Psoas muscle (tissue), 8 donors: ENCODE data around the gene SLC7A8. TPM values are rescaled to one million over a fixed set of nuclear protein-coding genes. Genes with fewer than 3 reads are reported as not detected.

Experiments used
- ATAC-seq, 4 donors: fragments of 200-7000 bp; cut with Tn5 transposase; one replicate each; pipeline ENCODE4 v1.9.1; 2020; ENCODE audit warnings: moderate library complexity in 3 of 4, mild to moderate bottlenecking in 2 of 4
- DNase-seq, 2 donors: peaks; one replicate each; pipeline ENCODE4 v3.0.0-alpha.2; 2020
- H3K27ac ChIP-seq: fragments of 200-600 bp; one replicate; pipeline ENCODE4 v1.8.0; 2022
- H3K27me3 ChIP-seq, 3 donors: fragments of 200-600 bp in 1 of 3; one replicate each; pipeline versions ENCODE4 v1.6.1 to v1.8.0; 2013 to 2022; ENCODE audit warnings: low read length in 2 of 3, mild to moderate bottlenecking in 2 of 3, moderate library complexity in 1 of 3; ENCODE audit not compliant: insufficient read depth in 3 of 3
- H3K36me3 ChIP-seq, 2 donors: fragments of 200-600 bp in 1 of 2; one replicate each; pipeline versions ENCODE4 v1.6.1 to v1.8.0; 2013 to 2022; ENCODE audit warnings: low read depth in 1 of 2, mild to moderate bottlenecking in 1 of 2, moderate library complexity in 1 of 2; ENCODE audit not compliant: insufficient read depth in 1 of 2
- H3K4me1 ChIP-seq: fragments of 200-600 bp; one replicate; pipeline ENCODE4 v1.8.0; 2022
- H3K4me3 ChIP-seq: fragments of 200-600 bp; one replicate; pipeline ENCODE4 v1.8.0; 2022; ENCODE audit warnings: mild to moderate bottlenecking
- H3K9me3 ChIP-seq: fragments of 200-600 bp; one replicate; pipeline ENCODE4 v1.8.0; 2022
- WGBS, 3 donors: extraction: QIAGEN DNeasy Blood & Tissue Kit; methylation state at CpG; one replicate each; pipeline versions ENCODE4 v1.1.6 to v1.1.7; 2013; 5-methylcytosine and 5-hydroxymethylcytosine counted together
- intact Hi-C, 2 donors: fragments of 100-400 bp; cut with DNase I; formaldehyde crosslinking; loops; one replicate each; pipeline versions ENCODE4 v1.11.0 to v1.14.2; 2022
- polyA plus RNA-seq, 3 donors: library from polyadenylated mRNA; stranded (reverse); fragments of 200-250 nt; gene quantifications; one replicate each; pipeline ENCODE4 v1.2.3, GENCODE V29; 2013
- total RNA-seq, 4 donors: library from RNA; stranded (reverse); fragmentation: NEBNext Ultra II Directional in 2 of 4; extraction: Animal tissue kit (Norgen Biotek cat#: 25700) in 2 of 4; gene quantifications; one replicate each; pipeline versions ENCODE4 v1.2.1 to v1.2.4, GENCODE V29; 2021 to 2023
- TF ChIP-seq, protein P1 (sequence below): fragments of 200-600 bp; IDR thresholded peaks from one replicate; pipeline ENCODE4 v1.8.0; 2022; ENCODE audit warnings: antibody characterized with exemption
- donor health status: healthy with polysubstance abuse.
- donor health status: DM: no; HTN: no; CAD: no; lungs with moderate emphysema.
- donor health status: Bipolar disorder and iron deficiency.
- donor health status: healthy.
- donor health status: DM: yes; HTN: yes; CAD: no.
- donor health status: DM: no; HTN: no; CAD: no.
- donor health status: DM: no; HTN: no; CAD: no.
- donor health status: DM: yes; HTN: yes; CAD: no.

The SLC7A8 gene
- total and polyA plus RNA-seq, 7 donors = 7.5 to 72.6 (median 33.2) TPM

DNA sequence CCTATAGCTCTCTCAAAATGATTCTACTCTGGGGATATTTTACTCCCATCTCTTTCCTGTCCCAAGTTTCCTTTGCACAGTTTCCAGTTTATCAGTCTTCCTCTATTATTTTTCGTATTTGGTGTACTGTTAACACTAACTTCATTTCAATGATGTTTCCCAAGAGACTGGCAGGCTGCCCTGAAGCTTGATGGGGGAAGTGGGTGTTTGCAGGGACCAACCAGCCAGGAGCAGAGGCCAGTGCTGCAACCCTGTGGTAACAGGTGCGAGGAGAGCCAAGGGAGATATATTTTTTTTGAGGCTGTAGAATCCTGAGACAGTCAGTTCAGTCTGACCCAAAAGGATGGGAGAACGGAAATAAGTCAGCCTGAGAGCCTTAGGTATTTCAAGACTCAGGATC lies 52.6 kb downstream of the SLC7A8 start:
- intact Hi-C loops = no loop called here
- WGBS, 3 donors = 44 to 68% (median 51%) methylated on average over 3 of the region's 3 CpGs

GRCh38 chr14:23129759-23130316 lies 53.6 kb downstream of the SLC7A8 start:
- Histone ChIP-seq H3K9me3 (no peaks in the 10 kb centered on the region), H3K4me3 (no peak overlapping the region), H3K4me1 (peaks cover 31% of the 10 kb centered on the region), H3K36me3 (peaks cover 0 to 72% of the 10 kb centered on the region in 2 donors), H3K27me3 (no peaks in the 10 kb centered on the region), H3K27ac (no peak overlapping the region)
- WGBS, 3 donors = 85 to 89% (median 86%) methylated on average over 7 of the region's 7 CpGs
- TF ChIP-seq, protein P1, sequence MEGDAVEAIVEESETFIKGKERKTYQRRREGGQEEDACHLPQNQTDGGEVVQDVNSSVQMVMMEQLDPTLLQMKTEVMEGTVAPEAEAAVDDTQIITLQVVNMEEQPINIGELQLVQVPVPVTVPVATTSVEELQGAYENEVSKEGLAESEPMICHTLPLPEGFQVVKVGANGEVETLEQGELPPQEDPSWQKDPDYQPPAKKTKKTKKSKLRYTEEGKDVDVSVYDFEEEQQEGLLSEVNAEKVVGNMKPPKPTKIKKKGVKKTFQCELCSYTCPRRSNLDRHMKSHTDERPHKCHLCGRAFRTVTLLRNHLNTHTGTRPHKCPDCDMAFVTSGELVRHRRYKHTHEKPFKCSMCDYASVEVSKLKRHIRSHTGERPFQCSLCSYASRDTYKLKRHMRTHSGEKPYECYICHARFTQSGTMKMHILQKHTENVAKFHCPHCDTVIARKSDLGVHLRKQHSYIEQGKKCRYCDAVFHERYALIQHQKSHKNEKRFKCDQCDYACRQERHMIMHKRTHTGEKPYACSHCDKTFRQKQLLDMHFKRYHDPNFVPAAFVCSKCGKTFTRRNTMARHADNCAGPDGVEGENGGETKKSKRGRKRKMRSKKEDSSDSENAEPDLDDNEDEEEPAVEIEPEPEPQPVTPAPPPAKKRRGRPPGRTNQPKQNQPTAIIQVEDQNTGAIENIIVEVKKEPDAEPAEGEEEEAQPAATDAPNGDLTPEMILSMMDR = no peak
- intact Hi-C loops = loop anchor here in 1 of 2 donors (10.0 kb wide), 1 partner anchor 165 kb away; no protein-coding TSS in a partner anchor
- DNase-seq (no peak), ATAC-seq (no peak)

More for the DNA sequence above, 52.6 kb downstream of the SLC7A8 start:
- Histone ChIP-seq H3K27me3 (no peaks in the 10 kb centered on the region), H3K9me3 (no peaks in the 10 kb centered on the region), H3K4me3 (no peak overlapping the region), H3K27ac (peak overlapping the region; percentile 13), H3K36me3 (peaks cover 0 to 81% of the 10 kb centered on the region in 2 donors), H3K4me1 (peaks cover 23% of the 10 kb centered on the region)
- TF ChIP-seq, protein P1 = no peak
- DNase-seq (no peak), ATAC-seq (peak in 1 of 4 donors; percentile 43)

- H3K9me3 ChIP-seq = no peaks in the 10 kb centered on the region
- no peak overlapping the region for H3K27ac ChIP-seq
- 85 to 90% (median 88%) methylated on average over 7 of the region's 7 CpGs for WGBS, 3 donors
- H3K4me3 ChIP-seq = no peak overlapping the region
- DNase-seq (no peak), ATAC-seq (no peak)
- peaks cover 31% of the 10 kb centered on the region for H3K4me1 ChIP-seq
- no peaks in the 10 kb centered on the region for H3K27me3 ChIP-seq
- intact Hi-C loops = loop anchor here in 1 of 2 donors (10.0 kb wide), 1 partner anchor 166 kb away; no protein-coding TSS in a partner anchor
- TF ChIP-seq, protein P1 = no peak
- peaks cover 0 to 67% of the 10 kb centered on the region in 2 donors for H3K36me3 ChIP-seq
These were observed 54.3 kb downstream of the SLC7A8 start for GRCh38 chr14:23128969-23129758.

DNA sequence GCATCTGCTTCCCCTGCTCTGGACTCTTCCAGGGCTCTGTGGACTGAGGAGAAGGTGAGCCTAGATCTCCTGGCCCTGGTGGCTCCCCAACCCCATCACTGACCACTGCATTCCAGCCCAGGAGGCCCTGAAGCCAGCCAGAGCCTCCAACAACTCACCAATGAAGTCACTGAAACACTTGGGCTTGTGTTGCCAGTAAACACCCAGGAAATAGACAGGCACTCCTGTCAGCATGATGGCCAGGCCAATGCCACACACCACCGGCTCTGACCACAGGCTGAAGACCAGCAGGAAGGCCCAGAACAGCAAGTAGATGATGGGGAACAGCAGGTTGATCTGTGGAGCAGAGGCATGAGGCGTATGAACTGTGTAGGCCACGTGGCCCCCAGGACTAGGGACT lies 55.6 kb downstream of the SLC7A8 start:
- ATAC-seq (no peak), DNase-seq (no peak)
- intact Hi-C loops = loop anchor here in 1 of 2 donors (10.0 kb wide), 1 partner anchor 167 kb away; no protein-coding TSS in a partner anchor
- Histone ChIP-seq H3K9me3 (no peaks in the 10 kb centered on the region), H3K27ac (peak overlapping the region; percentile 9), H3K4me1 (peaks cover 41% of the 10 kb centered on the region), H3K4me3 (no peak overlapping the region), H3K27me3 (no peaks in the 10 kb centered on the region), H3K36me3 (peaks cover 0 to 60% of the 10 kb centered on the region in 2 donors)
- 73 to 89% (median 77%) methylated on average over 3 of the region's 3 CpGs for WGBS, 3 donors
- TF ChIP-seq, protein P1 = no peak
